Natural killer cell (primary cell): ENCODE data around the gene RABEP2. TPM values are rescaled to one million over a fixed set of nuclear protein-coding genes. Genes with fewer than 3 reads are reported as not detected.
"Not testable (repeated sequence)": the region's sequence is repeated elsewhere in the genome, so short reads cannot be mapped to it uniquely, and the experiment has no call there.

Source experiments
- ATAC-seq, 3 donors: fragments of 150-1000 bp in 2 of 3; fragments of 200-7000 bp in 1 of 3; cut with Tn5 transposase; 1 replicate in 1 of 3; 2 replicates in 2 of 3; pipeline ENCODE4 v1.10.0; 2021; ENCODE audit warnings: mild to moderate bottlenecking in 2 of 3, moderate library complexity in 2 of 3
- DNase-seq, 2 donors: peaks; one replicate each; pipeline versions ENCODE4 v3.0.0 to v3.0.0-alpha.2; 2013 to 2021; ENCODE audit warnings: mixed read lengths in 1 of 2
- H3K27ac ChIP-seq: one replicate; pipeline ENCODE4 v1.5.1; 2013; ENCODE audit warnings: mild to moderate bottlenecking, low read length
- H3K27me3 ChIP-seq: one replicate; pipeline ENCODE4 v1.6.1; 2013; ENCODE audit warnings: low read length; ENCODE audit not compliant: control insufficient read depth, insufficient read depth
- H3K36me3 ChIP-seq: one replicate; pipeline ENCODE4 v1.6.1; 2013; ENCODE audit warnings: low read length; ENCODE audit not compliant: control insufficient read depth, insufficient read depth
- H3K4me1 ChIP-seq: one replicate; pipeline ENCODE4 v1.6.1; 2013; ENCODE audit warnings: low read length; ENCODE audit not compliant: control insufficient read depth, insufficient read depth
- H3K4me3 ChIP-seq: one replicate; pipeline ENCODE4 v1.5.1; 2013; ENCODE audit warnings: low read length
- H3K9me3 ChIP-seq: one replicate; pipeline ENCODE4 v1.6.1; 2013; ENCODE audit warnings: low read length; ENCODE audit not compliant: control insufficient read depth, insufficient read depth
- H3K27ac Mint-ChIP-seq, 2 donors: one replicate each; pipeline ENCODE4 v1.8.0; 2022; ENCODE audit warnings: mild to moderate bottlenecking in 2 of 2, mixed read lengths in 2 of 2, moderate library complexity in 1 of 2
- H3K27me3 Mint-ChIP-seq, 2 donors: one replicate each; pipeline ENCODE4 v1.8.0; 2022; ENCODE audit warnings: low read depth in 2 of 2, mixed read lengths in 2 of 2
- H3K36me3 Mint-ChIP-seq: one replicate; pipeline ENCODE4 v1.8.0; 2022; ENCODE audit warnings: mixed read lengths
- H3K4me1 Mint-ChIP-seq, 2 donors: one replicate each; pipeline ENCODE4 v1.8.0; 2022; ENCODE audit warnings: mixed read lengths in 2 of 2
- H3K4me3 Mint-ChIP-seq: one replicate; pipeline ENCODE4 v1.8.0; 2022; ENCODE audit warnings: mild to moderate bottlenecking, moderate library complexity, mixed read lengths
- H3K9me3 Mint-ChIP-seq, 2 donors: one replicate each; pipeline ENCODE4 v1.8.0; 2022; ENCODE audit warnings: mixed read lengths in 2 of 2
- WGBS: methylation state at CpG from one replicate; pipeline ENCODE4 v1.1.7; 2013; ENCODE audit warnings: missing lambda C conversion rate; ENCODE audit not compliant: insufficient coverage; 5-methylcytosine and 5-hydroxymethylcytosine counted together
- intact Hi-C: fragments of 100-400 bp; cut with micrococcal nuclease; formaldehyde crosslinking; loops from one replicate; pipeline ENCODE4 v1.14.2; 2022
- total RNA-seq, 4 donors: library from RNA; stranded (reverse); fragments of 120-200 nt in 1 of 4; gene quantifications; one replicate each; pipeline versions ENCODE4 v1.2.3 to v1.2.4, GENCODE V29; 2013 to 2022
- TF ChIP-seq, protein P1 (sequence below): fragments of 200-600 bp; IDR thresholded peaks from one replicate; pipeline ENCODE4 v1.8.0; 2022; ENCODE audit warnings: antibody characterized with exemption

Gene RABEP2
- total RNA-seq, 3 donors from 2014 or later (not counting 1 experiment from before 2014, with no cell fraction given), result 53.4 to 63.4 (median 60.1) TPM

DNA sequence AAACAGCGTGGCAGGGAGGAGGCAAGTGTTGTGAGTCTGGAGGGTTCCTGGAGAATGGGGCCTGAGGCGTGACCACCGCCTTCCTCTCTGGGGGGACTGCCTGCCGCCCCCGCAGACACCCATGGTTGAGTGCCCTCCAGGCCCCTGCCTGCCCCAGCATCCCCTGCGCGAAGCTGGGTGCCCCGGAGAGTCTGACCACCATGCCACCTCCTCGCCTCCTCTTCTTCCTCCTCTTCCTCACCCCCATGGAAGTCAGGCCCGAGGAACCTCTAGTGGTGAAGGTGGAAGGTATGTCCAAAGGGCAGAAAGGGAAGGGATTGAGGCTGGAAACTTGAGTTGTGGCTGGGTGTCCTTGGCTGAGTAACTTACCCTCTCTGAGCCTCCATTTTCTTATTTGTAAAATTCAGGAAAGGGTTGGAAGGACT lies 6.8 kb upstream of the RABEP2 start, which contains the start of gene CD19:
Gene CD19, plus strand, starts transcription at position 171 of the 425 bp plus-strand sequence. Its CDS starts 30 bp downstream, at position 201.
- H3K9me3 ChIP-seq, result no peaks in the 10 kb centered on the region
- Mint-ChIP-seq H3K27me3 (no peaks in the 10 kb centered on the region), H3K27ac (peak within 1 kb of the TSS; percentile 92 to 93), H3K4me3 (peak within 1 kb of the TSS; percentile 73), H3K36me3 (no peaks in the 10 kb centered on the region), H3K4me1 (peaks cover 26 to 40% of the 10 kb centered on the region in 2 donors), H3K9me3 (no peaks in the 10 kb centered on the region)
- intact Hi-C loops, result no loop called here
- peak within 1 kb of the TSS; percentile 68 for H3K27ac ChIP-seq
- ATAC-seq (no peak), DNase-seq (no peak)
- H3K4me3 ChIP-seq, result peak within 1 kb of the TSS; percentile 40
- H3K36me3 ChIP-seq, result no peaks in the 10 kb centered on the region
- TF ChIP-seq, protein P1, sequence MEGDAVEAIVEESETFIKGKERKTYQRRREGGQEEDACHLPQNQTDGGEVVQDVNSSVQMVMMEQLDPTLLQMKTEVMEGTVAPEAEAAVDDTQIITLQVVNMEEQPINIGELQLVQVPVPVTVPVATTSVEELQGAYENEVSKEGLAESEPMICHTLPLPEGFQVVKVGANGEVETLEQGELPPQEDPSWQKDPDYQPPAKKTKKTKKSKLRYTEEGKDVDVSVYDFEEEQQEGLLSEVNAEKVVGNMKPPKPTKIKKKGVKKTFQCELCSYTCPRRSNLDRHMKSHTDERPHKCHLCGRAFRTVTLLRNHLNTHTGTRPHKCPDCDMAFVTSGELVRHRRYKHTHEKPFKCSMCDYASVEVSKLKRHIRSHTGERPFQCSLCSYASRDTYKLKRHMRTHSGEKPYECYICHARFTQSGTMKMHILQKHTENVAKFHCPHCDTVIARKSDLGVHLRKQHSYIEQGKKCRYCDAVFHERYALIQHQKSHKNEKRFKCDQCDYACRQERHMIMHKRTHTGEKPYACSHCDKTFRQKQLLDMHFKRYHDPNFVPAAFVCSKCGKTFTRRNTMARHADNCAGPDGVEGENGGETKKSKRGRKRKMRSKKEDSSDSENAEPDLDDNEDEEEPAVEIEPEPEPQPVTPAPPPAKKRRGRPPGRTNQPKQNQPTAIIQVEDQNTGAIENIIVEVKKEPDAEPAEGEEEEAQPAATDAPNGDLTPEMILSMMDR, result no peak
- WGBS, result 55% methylated on average over 7 of the region's 10 CpGs
- peaks cover 38% of the 10 kb centered on the region for H3K4me1 ChIP-seq
- no peaks in the 10 kb centered on the region for H3K27me3 ChIP-seq

DNA sequence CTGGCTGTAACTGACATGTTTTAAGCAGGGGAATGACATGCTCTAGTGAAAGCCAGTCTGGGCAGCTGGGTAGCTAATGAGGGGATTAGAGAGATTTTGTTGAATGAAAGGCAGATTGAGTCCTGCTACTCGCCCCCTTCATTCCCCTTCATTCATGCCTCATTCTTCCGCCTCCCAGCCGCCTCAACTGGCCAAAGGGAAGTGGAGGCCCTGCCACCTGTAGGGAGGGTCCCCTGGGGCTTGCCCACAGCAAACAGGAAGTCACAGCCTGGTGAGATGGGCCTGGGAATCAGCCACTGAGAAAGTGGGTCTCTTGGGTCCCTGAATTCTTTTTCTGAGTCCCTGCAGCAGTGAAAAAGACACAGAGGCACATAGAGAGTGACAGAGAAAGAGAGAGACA lies 5.6 kb upstream of the RABEP2 start:
- DNase-seq, result peak in 1 of 2 donors; percentile 31
- no peaks in the 10 kb centered on the region for H3K9me3 ChIP-seq
- TF ChIP-seq, protein P1, result no peak
- H3K27ac Mint-ChIP-seq, result peak overlapping the region; percentile 92 to 93
- no peaks in the 10 kb centered on the region for H3K27me3 ChIP-seq
- H3K4me3 ChIP-seq, result no peak overlapping the region
- WGBS, result 15% methylated on average over 2 of the region's 3 CpGs
- H3K27me3 Mint-ChIP-seq, result no peaks in the 10 kb centered on the region
- H3K36me3 ChIP-seq, result no peaks in the 10 kb centered on the region
- H3K4me1 ChIP-seq, result peaks cover 30% of the 10 kb centered on the region
- peak overlapping the region; percentile 73 for H3K4me3 Mint-ChIP-seq
- peak in 2 of 3 donors; percentile 50 to 59 for ATAC-seq
- H3K27ac ChIP-seq, result peak overlapping the region; percentile 68
- intact Hi-C loops, result no loop called here
- no peaks in the 10 kb centered on the region for H3K36me3 Mint-ChIP-seq
- no peaks in the 10 kb centered on the region for H3K9me3 Mint-ChIP-seq
- H3K4me1 Mint-ChIP-seq, result peaks cover 22 to 37% of the 10 kb centered on the region in 2 donors

DNA sequence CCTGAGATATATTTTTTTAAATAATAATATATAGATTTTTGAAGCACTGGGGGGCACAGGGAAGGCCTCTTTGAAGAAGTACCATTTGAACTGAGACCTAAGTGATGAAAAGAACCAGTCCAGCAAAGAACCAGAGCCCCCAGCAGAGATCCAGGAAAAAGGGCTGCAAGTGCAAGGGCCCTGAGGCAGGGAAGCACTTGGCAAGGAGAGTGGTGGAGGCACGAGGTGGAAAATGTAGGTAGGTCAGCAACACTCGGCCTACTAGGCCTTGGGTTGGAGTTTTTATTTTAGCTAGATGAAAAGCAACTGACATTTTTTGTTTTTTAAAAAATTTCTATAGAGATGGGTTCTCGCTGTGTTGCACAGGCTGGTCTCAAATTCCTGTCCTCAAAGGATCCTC lies 5.2 kb upstream of the RABEP2 start:
- H3K9me3 Mint-ChIP-seq, result no peaks in the 10 kb centered on the region
- 90% methylated on average over 3 of the region's 3 CpGs for WGBS
- TF ChIP-seq, protein P1, result no peak
- Histone ChIP-seq H3K9me3 (no peaks in the 10 kb centered on the region), H3K27me3 (no peaks in the 10 kb centered on the region), H3K27ac (peak overlapping the region; percentile 68), H3K36me3 (no peaks in the 10 kb centered on the region), H3K4me1 (peaks cover 27% of the 10 kb centered on the region), H3K4me3 (no peak overlapping the region)
- H3K27me3 Mint-ChIP-seq, result no peaks in the 10 kb centered on the region
- ATAC-seq (no peak), DNase-seq (no peak)
- H3K4me3 Mint-ChIP-seq, result no peak overlapping the region
- peaks cover 21 to 39% of the 10 kb centered on the region in 2 donors for H3K4me1 Mint-ChIP-seq
- peak overlapping the region; percentile 92 to 93 for H3K27ac Mint-ChIP-seq
- no peaks in the 10 kb centered on the region for H3K36me3 Mint-ChIP-seq
- intact Hi-C loops, result no loop called here

DNA sequence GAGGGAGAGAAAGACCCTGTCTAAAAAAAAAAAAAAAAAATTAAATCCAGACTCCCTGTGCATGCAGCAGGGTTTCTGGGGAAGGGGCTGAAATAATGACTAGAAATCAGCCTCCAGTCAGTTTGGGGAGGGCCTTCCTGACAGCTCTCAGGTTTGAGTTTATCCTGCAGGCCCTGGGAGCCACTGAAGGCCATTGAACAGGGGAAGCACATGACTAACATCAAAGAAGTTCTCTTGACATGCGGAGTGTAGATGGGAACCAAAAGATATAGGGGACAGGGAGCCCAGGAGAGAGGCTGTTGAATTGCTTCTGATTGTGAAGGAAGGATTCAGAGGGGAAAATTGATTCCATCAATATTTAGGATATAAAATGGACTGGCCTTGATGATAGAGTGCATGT lies 2.8 kb upstream of the RABEP2 start:
- Histone ChIP-seq H3K9me3 (no peaks in the 10 kb centered on the region), H3K27me3 (no peaks in the 10 kb centered on the region), H3K36me3 (no peaks in the 10 kb centered on the region), H3K27ac (no peak overlapping the region), H3K4me1 (peaks cover 39% of the 10 kb centered on the region), H3K4me3 (no peak overlapping the region)
- H3K9me3 Mint-ChIP-seq, result no peaks in the 10 kb centered on the region
- H3K4me1 Mint-ChIP-seq, result peaks cover 32 to 49% of the 10 kb centered on the region in 2 donors
- no peak overlapping the region for H3K27ac Mint-ChIP-seq
- ATAC-seq (no peak), DNase-seq (no peak)
- H3K4me3 Mint-ChIP-seq, result no peak overlapping the region
- TF ChIP-seq, protein P1, result no peak
- no peaks in the 10 kb centered on the region for H3K27me3 Mint-ChIP-seq
- H3K36me3 Mint-ChIP-seq, result no peaks in the 10 kb centered on the region
- intact Hi-C loops, result loop anchor here (5.0 kb wide), 2 partner anchors 66 to 106 kb away; partner anchors contain the start of genes ATXN2L and SH2B1
- WGBS, result 86% methylated on average over 1 of the region's 1 CpG

DNA sequence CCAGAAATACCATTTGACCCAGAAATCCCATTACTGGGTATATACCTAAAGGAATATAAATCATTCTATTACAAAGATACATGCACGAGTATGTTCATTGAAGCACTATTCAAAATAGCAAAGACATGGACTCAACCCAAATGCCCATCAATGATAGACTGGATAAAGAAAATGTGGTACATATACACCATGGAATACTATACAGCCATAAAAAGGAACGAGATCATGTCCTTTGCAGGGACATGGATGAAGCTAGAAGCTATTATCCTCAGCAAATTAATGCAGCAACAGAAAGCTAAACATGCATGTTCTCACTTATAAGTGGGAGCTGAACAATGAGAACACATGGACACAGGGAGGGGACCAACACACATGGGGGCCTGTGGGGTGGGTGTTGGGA lies 1.2 kb upstream of the RABEP2 start:
- not testable (repeated sequence) for DNase-seq, H3K27me3 ChIP-seq, H3K27me3 Mint-ChIP-seq, ATAC-seq, H3K9me3 Mint-ChIP-seq, H3K9me3 ChIP-seq, H3K36me3 Mint-ChIP-seq, H3K36me3 ChIP-seq
- intact Hi-C loops, result loop anchor here (5.0 kb wide), 2 partner anchors 64 to 104 kb away; partner anchors contain the start of genes ATXN2L and SH2B1
- Histone ChIP-seq H3K4me1 (peaks cover 31% of the 10 kb centered on the region), H3K27ac (peak overlapping the region; percentile 96), H3K4me3 (peak overlapping the region; percentile 65)
- Mint-ChIP-seq H3K4me3 (peak overlapping the region; percentile 98), H3K27ac (peak overlapping the region; percentile 98 to 99), H3K4me1 (peaks cover 34 to 43% of the 10 kb centered on the region in 2 donors)
- WGBS, result 100% methylated on average over 1 of the region's 2 CpGs
